HG03439 (cell line): Measurements from ENCODE around the gene C1orf232.
A peak's percentile ranks its signal among the peaks of the same experiment; 100 is the strongest.

Experiments
- ATAC-seq: cut with Tn5 transposase; IDR thresholded peaks from one replicate; pipeline ENCODE4 v1.9.1; 2021; ENCODE audit warnings: mild to moderate bottlenecking, moderate library complexity; ENCODE audit not compliant: unreplicated experiment

The C1orf232 gene

DNA sequence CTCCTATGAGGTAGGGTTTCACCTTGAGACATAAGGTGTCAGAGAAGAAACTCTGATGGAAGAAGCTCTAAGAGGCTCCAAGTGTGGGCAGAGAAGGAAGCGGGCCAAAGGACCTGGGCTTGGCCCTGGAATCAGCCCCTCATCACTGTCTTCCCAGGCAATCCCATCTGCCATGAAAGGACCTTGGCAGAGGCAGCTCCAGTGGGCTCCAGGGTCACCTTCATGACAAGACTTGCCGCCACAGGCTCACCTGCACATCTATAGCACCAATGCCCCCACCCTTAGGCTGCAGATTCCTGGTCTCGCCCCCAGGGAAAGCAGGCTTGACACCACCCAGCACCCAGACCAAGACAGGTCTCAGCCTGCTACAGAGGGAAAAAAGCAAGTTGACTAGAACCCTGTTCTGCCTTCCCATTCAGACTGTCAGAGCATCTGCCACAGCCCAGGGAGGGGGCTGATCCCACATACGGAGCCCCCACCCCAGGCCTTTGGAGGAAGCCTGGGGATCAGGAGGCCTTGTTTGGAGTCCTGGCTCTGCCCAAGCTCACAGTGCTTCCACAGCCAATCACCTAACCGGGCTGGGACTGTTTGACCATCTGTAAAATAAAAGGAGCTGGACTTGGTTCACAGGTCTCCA is 10.4 kb downstream of the C1orf232 start:
- ATAC-seq: no peak

GRCh38 chr1:26156285-26157038 is 12.3 kb downstream of the C1orf232 start:
- ATAC-seq: no peak

DNA sequence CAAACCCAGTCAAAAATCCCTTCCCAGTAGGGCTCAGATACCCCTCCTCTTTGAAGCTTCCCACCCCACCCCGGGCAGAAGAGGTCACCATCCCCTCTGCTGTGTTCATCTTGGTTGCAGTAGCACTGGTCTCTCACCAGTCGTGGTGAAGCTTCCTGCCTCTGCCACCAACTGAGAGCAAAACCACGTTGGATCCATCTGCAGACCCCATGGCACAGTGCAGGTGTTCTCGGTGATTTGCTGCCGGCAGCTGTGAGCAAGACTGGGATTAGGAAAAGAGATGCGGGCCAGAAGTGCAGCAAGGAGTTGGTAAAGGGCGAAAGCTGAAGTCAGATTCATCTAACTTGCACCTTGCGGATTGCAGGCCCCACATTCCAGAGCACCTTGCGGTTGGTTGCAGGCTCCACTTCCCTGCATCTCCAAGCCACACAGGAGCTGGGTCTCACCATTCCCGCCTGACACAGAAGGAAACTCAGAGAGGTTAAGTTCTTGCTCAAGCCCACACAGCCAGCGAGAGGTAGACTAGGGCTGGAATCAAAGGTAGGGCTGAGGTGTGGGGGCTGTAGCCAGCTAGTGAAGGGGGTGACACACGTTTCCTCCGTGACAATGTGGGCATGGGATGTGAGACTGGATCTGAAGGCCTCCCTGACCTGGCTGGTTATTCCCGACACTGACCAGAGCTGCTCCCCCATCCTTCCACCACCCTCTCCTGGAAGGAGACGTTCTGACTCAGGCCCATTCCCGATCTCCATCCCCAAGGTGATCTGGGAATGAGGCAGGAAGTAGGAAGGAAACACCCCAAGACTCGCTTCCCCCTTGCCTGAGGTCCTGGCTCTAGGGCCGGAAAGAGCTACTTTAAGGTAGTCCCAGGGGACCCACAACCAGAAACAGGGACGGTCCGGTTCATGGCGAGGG is 13.1 kb downstream of the C1orf232 start:
- ATAC-seq: no peak

- ATAC-seq: no peak
Measured at GRCh38 chr1:26154750-26155149, 14.0 kb downstream of the C1orf232 start.

DNA sequence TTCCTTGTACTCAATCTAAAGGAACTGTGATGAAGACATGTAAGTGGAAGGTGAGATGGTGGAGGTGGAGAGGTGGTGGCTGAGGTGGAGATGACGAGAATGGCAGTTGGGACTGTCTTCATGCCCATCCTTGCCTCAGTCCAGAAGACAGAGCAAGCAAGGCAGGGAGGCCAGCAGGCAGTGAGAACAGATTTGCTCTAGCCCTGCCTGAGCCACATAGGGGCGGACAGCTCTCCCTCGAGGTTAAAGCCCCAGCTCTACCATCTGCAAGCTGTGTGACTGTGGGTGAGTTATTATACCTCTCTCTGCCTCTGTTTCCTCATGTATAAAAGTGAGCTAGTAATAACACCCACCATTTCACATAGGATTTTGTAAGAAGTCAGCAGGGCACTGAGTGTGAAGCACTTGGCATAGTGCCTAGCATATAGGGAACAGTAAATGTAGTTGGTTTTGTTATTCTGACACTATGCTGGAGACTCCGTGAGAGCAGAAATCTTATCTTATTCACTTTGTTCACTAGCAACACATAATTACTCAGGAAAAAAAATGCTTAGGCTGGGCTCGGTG is 14.7 kb downstream of the C1orf232 start:
- ATAC-seq: no peak

GRCh38 chr1:26148887-26149286 is 19.9 kb downstream of the C1orf232 start:
- no peak for ATAC-seq

GRCh38 chr1:26145960-26146294 is 22.8 kb downstream of the C1orf232 start:
- ATAC-seq: no peak

GRCh38 chr1:26145041-26145959 is 23.5 kb downstream of the C1orf232 start:
- ATAC-seq: no peak

GRCh38 chr1:26142159-26142558 is 26.6 kb downstream of the C1orf232 start:
- ATAC-seq: no peak

GRCh38 chr1:26138974-26139558 is 29.7 kb downstream of the C1orf232 start:
- no peak for ATAC-seq

DNA sequence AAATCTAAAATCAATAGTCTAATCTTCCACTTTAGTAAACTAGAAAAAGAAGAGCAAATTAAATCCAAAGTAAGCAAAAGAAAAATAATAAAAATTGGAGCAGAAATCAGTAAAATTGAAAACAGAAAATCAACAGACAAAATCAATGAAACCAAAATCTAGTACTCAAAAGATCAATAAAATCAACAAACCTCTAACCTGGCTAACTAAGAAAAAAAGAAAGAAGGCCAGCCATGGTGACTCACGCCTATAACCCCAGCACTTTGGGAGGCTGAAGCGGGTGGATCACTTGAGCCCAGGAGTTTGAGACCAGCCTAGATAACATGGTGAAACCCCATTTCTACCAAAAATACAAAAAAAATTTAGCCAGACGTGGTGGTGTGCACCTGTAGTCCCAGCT is 34.3 kb downstream of the C1orf232 start:
- ATAC-seq: no peak

GRCh38 chr1:26132834-26133167 is 36.0 kb downstream of the C1orf232 start:
- ATAC-seq: no peak

- ATAC-seq: no peak
Measured at GRCh38 chr1:26132128-26132833, 36.5 kb downstream of the C1orf232 start.

GRCh38 chr1:26130695-26131094 is 38.1 kb downstream of the C1orf232 start:
- ATAC-seq: no peak

DNA sequence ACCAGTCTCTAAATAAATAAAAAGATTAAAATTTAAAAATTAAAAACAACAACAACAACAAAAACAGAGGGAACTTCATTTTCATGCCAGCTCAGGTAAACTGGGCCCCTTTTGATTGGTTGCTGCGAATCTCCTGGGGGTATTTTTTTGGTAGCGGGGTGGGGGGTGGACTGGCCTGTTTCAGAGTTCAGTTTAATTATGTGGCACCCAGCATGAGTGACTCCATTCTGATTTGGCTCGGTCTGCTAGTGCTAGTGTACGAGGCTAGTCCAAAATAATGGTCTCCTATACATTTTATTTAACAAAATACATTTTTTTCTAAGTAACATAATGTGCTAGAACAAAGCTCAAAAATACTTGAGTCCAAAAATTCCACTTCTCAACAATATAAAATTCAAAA is 39.0 kb downstream of the C1orf232 start:
- no peak for ATAC-seq

DNA sequence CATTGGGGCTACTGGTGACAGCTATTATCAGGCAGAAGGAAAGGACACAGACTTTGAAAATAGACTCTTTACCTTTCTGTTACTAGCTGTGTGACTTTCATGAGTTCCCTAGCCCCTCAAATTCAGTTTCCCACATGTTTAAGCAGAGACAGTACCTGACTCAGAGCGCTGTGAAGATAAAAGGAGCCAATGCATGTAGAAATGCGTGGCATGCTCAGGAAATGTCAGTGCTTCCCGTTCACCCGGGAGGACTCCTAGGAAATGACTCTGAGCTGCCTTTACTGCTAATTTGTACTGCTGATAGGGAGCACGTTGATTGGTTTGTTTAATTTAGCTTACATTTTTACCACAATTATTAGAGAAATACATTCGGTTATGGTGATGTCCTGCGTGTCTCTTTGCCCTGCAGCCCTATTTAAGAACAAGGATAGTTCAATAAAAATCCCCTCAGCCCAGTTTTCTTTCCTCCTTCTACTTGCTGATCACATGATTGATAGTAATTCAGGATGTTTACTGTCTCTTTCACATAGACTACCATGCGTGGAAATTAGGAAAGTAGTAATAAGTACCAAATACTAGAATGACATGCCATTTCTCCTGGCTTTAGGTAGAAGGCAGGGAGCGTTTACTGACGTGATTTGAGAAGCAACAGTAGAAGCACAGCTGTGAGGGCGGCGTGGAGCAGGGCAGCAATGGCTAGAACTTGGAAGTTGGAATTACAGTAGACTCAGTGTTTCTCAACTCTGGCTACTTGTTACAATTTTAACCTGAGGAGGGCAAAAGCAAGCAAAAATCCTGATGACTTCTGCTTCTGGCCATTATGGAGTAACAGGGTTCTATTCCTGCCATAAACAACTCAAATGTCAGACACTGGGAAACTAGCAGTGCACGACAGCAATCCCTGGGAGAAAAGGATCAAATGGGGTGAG is 41.3 kb downstream of the C1orf232 start:
- no peak for ATAC-seq

- ATAC-seq: peak; percentile 61
Measured at GRCh38 chr1:26126321-26127084, 42.3 kb downstream of the C1orf232 start.

DNA sequence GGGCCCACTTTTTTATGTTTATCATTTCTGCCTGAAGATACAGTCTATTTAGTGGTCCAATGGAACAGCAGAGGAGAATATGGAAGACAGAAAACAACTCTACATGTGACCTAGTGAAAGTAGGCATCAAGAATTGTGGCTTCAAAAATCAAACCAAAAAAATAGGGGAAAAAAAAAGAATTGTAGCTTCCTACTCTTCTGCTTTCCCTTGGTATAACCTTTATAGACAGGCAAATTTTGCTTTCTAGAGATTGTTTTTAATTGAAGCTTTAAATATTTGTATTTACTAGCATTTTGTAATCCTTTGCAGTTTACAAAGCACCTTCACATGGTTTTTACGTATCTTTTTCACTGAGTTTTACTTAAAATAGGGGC is 42.8 kb downstream of the C1orf232 start:
- no peak for ATAC-seq
